ENCODE data around the gene SH2D3A. TPM values are rescaled to one million over a fixed set of nuclear protein-coding genes. Genes with fewer than 3 reads are reported as not detected.

Gene SH2D3A
- total and polyA plus RNA-seq, 2 of the 4 experiments (the other 2 are of a cell fraction) = under 0.01 to 0.09 TPM

GRCh38 chr19:6711605-6712004 is 55.6 kb downstream of the SH2D3A start:
- BruUV-seq (replicated peaks) = no TSS peak
- WGBS, 2 experiments (ENCODE audit: extremely low coverage in 2 of 2, insufficient read length in 1 of 2) = no CpG with 5 or more reads among the region's 10 CpGs
- intact Hi-C loops (cut with micrococcal nuclease) = no loop called here

More at GRCh38 chr19:6711605-6712004, 55.6 kb downstream of the SH2D3A start:
- Histone ChIP-seq H3K4me3 (ENCODE audit: insufficient read depth, low read depth, low read length) (no peak overlapping the region), H3K79me1 (ENCODE audit: low read depth in 1 of 2, low read length in 2 of 2) (no peaks in the 10 kb centered on the region), H3K4ac (ENCODE audit: low read depth, low read length) (no peak overlapping the region), H4K91ac (ENCODE audit: insufficient read depth, low read depth, low read length) (no peak overlapping the region), H3K23ac (ENCODE audit: low read depth, low read length) (no peak overlapping the region), H3K9me1 (ENCODE audit: insufficient read depth, low read length) (no peaks in the 10 kb centered on the region), H3K14ac (replicated peaks; ENCODE audit: low read depth, low read length) (no peak overlapping the region), H2BK20ac (ENCODE audit: low read depth, low read length) (no peak overlapping the region), H2AK9ac (replicated peaks; ENCODE audit: low read depth, low read length, poor library complexity) (no peak overlapping the region), H4K8ac (ENCODE audit: low read depth in 2 of 2, low read length in 2 of 2) (no peak overlapping the region), H2AK5ac (ENCODE audit: low read depth, low read length) (no peak overlapping the region), H3K27ac (ENCODE audit: insufficient read depth, low read length) (no peak overlapping the region), H2BK5ac (ENCODE audit: low read depth, low read length, poor library complexity, severe bottlenecking) (no peak overlapping the region), H4K5ac (ENCODE audit: low read depth, low read length) (no peak overlapping the region), H3K9ac (ENCODE audit: low read depth, low read length) (no peak overlapping the region), H3K36me3 (ENCODE audit: control insufficient read depth, insufficient read depth, low read length) (no peaks in the 10 kb centered on the region), H3K56ac (ENCODE audit: extremely low read depth, insufficient read depth, low read length) (no peak overlapping the region), H4K20me1 (ENCODE audit: insufficient read depth, low read length) (no peaks in the 10 kb centered on the region), H2AFZ (replicated peaks; ENCODE audit: low read length, poor library complexity) (no peak overlapping the region), H3K4me2 (ENCODE audit: low read depth, low read length) (no peak overlapping the region), H3K27me3 (ENCODE audit: control insufficient read depth, insufficient read depth, low read length) (peaks cover 2% of the 10 kb centered on the region; the same call in 1 of the 2 replicates), H2BK120ac (ENCODE audit: low read depth, low read length) (no peak overlapping the region), H3K9me3 (ENCODE audit: control insufficient read depth, insufficient read depth, low read length) (no peaks in the 10 kb centered on the region; the same call in 1 of the 2 replicates), H3K18ac (ENCODE audit: low read depth, low read length) (no peak overlapping the region), H3K4me1 (ENCODE audit: control insufficient read depth, insufficient read depth, low read length) (no peaks in the 10 kb centered on the region), H2BK15ac (ENCODE audit: low read depth, low read length) (no peak overlapping the region)
- TF ChIP-seq BHLHE40 (IDR thresholded peaks at IDR 0.05; ENCODE audit: low read depth, low read length) (no peak), SMC3 (IDR thresholded peaks at IDR 0.05; ENCODE audit: low read depth, low read length) (no peak), FOS (IDR thresholded peaks at IDR 0.05; ENCODE audit: low read depth, low read length) (no peak), CEBPB (IDR thresholded peaks at IDR 0.05; ENCODE audit: low read depth, low read length) (no peak), MXI1 (IDR thresholded peaks at IDR 0.05; ENCODE audit: borderline replicate concordance, low read depth, low read length) (no peak), MAFK (IDR thresholded peaks at IDR 0.05; ENCODE audit: low read depth, low read length) (no peak), MAZ (IDR thresholded peaks at IDR 0.05; ENCODE audit: borderline replicate concordance, low read depth, low read length) (no peak), RAD21 (IDR thresholded peaks at IDR 0.05; ENCODE audit: low read length) (no peak), CTCF (conservative IDR thresholded peaks at IDR 0.05; ENCODE audit: low read depth, low read length) (no peak), CHD1 (IDR thresholded peaks at IDR 0.05; ENCODE audit: low read depth, low read length) (no peak), USF2 (IDR thresholded peaks at IDR 0.05; ENCODE audit: low read depth, low read length) (no peak), NFE2L2 (IDR thresholded peaks at IDR 0.05; ENCODE audit: low read depth, low read length) (no peak), RFX5 (IDR thresholded peaks at IDR 0.05; ENCODE audit: low read depth, low read length) (no peak), RCOR1 (IDR thresholded peaks at IDR 0.05; ENCODE audit: insufficient replicate concordance, low read length) (no peak), POLR2A (IDR thresholded peaks at IDR 0.05; ENCODE audit: low read depth, low read length) (no peak)
- dilution Hi-C loops (cut with HindIII; ENCODE audit: low sequenced_read_pairs, unreplicated experiment) = no loop called here
- ATAC-seq (ENCODE audit: low read depth) = no peak
- DNase-seq = no peak
- in situ Hi-C loops (cut with MboI; ENCODE audit: low sequenced_read_pairs) = no loop called here
- CTCF ChIA-PET = no interaction called here
- POLR2A ChIA-PET (ENCODE audit: unreplicated experiment) = no interaction called here

Data from IMR-90 (cell line).